D721Med (cell line): Measurements from ENCODE around the gene EPB41.

ENCODE experiments used
- DNase-seq: peaks from one replicate; pipeline ENCODE4 v3.0.0; 2011; ENCODE audit warnings: low spot score; ENCODE audit not compliant: insufficient read length
- FAIRE-seq: peaks from 2 replicates; lab custom pipeline; 2011; peaks lifted over from hg19 to GRCh38; lab: Jason Lieb, UNC
- CTCF ChIP-seq: IDR thresholded peaks from 2 replicates; pipeline ENCODE4 v1.5.1; 2012; ENCODE audit warnings: mild to moderate bottlenecking, control low read depth; ENCODE audit not compliant: insufficient read depth; ENCODE audit errors: missing control alignments

EPB41 gene

GRCh38 chr1:28981210-28981609 is 66.8 kb downstream of the EPB41 start:
- no peak for TF ChIP-seq CTCF

GRCh38 chr1:28982198-28982597 is 67.8 kb downstream of the EPB41 start:
- DNase-seq = no peak
- no peak for TF ChIP-seq CTCF
- no peak for FAIRE-seq

More at GRCh38 chr1:28981210-28981609, 66.8 kb downstream of the EPB41 start:
- FAIRE-seq = no peak
- DNase-seq = no peak

GRCh38 chr1:28983091-28983490 is 68.7 kb downstream of the EPB41 start:
- DNase-seq (no peak), FAIRE-seq (no peak)
- TF ChIP-seq CTCF = no peak

- FAIRE-seq (no peak), DNase-seq (no peak)
- no peak for TF ChIP-seq CTCF
Observed at GRCh38 chr1:28983509-28984310, 69.3 kb downstream of the EPB41 start.

- FAIRE-seq (no peak), DNase-seq (no peak)
- TF ChIP-seq CTCF = no peak
Observed at GRCh38 chr1:28984311-28984684, 69.9 kb downstream of the EPB41 start.

GRCh38 chr1:28985427-28985826 is 71.1 kb downstream of the EPB41 start:
- DNase-seq (no peak), FAIRE-seq (no peak)
- TF ChIP-seq CTCF = no peak

GRCh38 chr1:28986306-28986910 is 72.0 kb downstream of the EPB41 start:
- DNase-seq (no peak), FAIRE-seq (no peak)
- no peak for TF ChIP-seq CTCF
